ENCODE measurements around the gene NPEPL1. TPM values are rescaled to one million over a fixed set of nuclear protein-coding genes. Genes with fewer than 3 reads are reported as not detected.

The NPEPL1 gene
- total and polyA plus RNA-seq, 10 of the 15 experiments (the other 5 are each of a cell fraction or from before 2014, with no cell fraction given) = 0.08 to 21.3 (median 10.2) TPM

DNA sequence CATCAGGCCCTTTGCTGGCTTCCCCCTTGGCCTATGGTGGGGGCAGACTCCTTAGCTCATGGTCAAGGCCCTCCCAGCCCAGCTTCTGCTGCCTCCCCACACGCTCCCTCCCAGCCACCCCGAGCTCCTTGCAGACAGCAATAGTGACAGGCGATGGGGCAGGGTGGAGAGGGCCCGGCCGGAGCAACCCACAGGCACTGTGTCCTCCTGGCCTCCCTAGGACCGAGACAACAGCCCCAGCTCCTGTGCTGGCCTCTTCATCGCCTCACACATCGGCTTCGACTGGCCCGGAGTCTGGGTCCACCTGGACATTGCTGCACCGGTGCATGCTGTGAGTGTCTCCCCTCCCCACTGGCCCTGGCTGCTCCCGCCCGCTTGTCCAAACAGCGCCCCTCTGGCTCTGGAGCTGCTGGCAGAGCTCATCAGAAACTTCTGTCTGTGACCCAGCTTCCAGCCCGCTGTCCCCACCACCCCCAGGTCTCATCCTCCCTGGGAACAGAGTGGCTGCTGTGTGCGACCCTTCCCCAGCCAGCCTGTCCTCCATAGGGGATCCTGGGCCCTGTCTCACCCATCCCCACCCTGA, 21.8 kb downstream of the NPEPL1 start:
- no peak overlapping the region for H3K4me2 ChIP-seq (ENCODE audit: control insufficient read depth, insufficient read depth)
- no peaks in the 10 kb centered on the region for H3K27me3 ChIP-seq (replicated peaks in 1 of 2; ENCODE audit: control insufficient read depth in 2 of 2, insufficient read depth in 2 of 2, low read length in 1 of 2)
- no peaks in the 10 kb centered on the region for H3K79me2 ChIP-seq (ENCODE audit: control insufficient read depth, insufficient read depth, low read length)
- no peaks in the 10 kb centered on the region for H4K20me1 ChIP-seq (ENCODE audit: control insufficient read depth, insufficient read depth)
- H3K9me3 ChIP-seq (replicated peaks; ENCODE audit: control insufficient read depth, insufficient read depth, low read length) = no peaks in the 10 kb centered on the region
- intact Hi-C loops (cut with micrococcal nuclease; ENCODE audit: unreplicated experiment) = no loop called here
- no peaks in the 10 kb centered on the region for H3K36me3 ChIP-seq (ENCODE audit: control insufficient read depth in 2 of 2, insufficient read depth in 2 of 2, low read length in 1 of 2)
- no peak overlapping the region for H3K4me3 ChIP-seq
- WGBS (ENCODE audit: insufficient coverage, insufficient replicate concordance, low lambda C conversion rate, missing lambda C conversion rate) = 90% methylated on average over 15 of the region's 16 CpGs
- no peak overlapping the region for H2AFZ ChIP-seq (ENCODE audit: control insufficient read depth, low read depth, low read length)
- ChIA-PET SMC1A (ENCODE audit: uncharacterized antibody, unreplicated experiment) (no interaction called here), POLR2A (no interaction called here), CTCF (no interaction called here), RAD21 (ENCODE audit: unreplicated experiment) (no interaction called here)
- H3K27ac ChIP-seq (ENCODE audit: control insufficient read depth, insufficient read depth) = no peak overlapping the region
- no peaks in the 10 kb centered on the region for H3K4me1 ChIP-seq (ENCODE audit: control insufficient read depth, insufficient read depth, low read length)
- BruUV-seq (replicated peaks) = no TSS peak
- in situ Hi-C loops (cut with MboI) = no loop called here
- DNase-seq (ENCODE audit: low read depth, low spot score) = no peak
- no peak for FAIRE-seq
- ATAC-seq = no peak
- no peak overlapping the region for H3K9ac ChIP-seq (ENCODE audit: control insufficient read depth, insufficient read depth, low read length)
- TF ChIP-seq EP300 (IDR thresholded peaks at IDR 0.05; ENCODE audit: borderline replicate concordance in 1 of 2, control insufficient read depth in 1 of 2, low read depth in 2 of 2, low read length in 2 of 2) (no peak), ZNF274 (IDR thresholded peaks at IDR 0.05; ENCODE audit: insufficient read depth, insufficient read length) (no peak), IKZF1 (conservative IDR thresholded peaks at IDR 0.05) (no peak), CHD4 (IDR thresholded peaks at IDR 0.05) (no peak), KAT2A (conservative IDR thresholded peaks at IDR 0.05; ENCODE audit: control insufficient read depth, low read depth, low read length) (no peak), TARDBP (IDR thresholded peaks at IDR 0.05; ENCODE audit: borderline replicate concordance) (no peak), NR2C2 (IDR thresholded peaks at IDR 0.05; ENCODE audit: borderline replicate concordance, control insufficient read depth, insufficient read length, low read depth) (no peak), RBBP5 (conservative IDR thresholded peaks at IDR 0.05) (no peak), RAD21 (IDR thresholded peaks at IDR 0.05; ENCODE audit: insufficient read depth, low read depth, low read length) (no peak), CBX3 (IDR thresholded peaks at IDR 0.05; ENCODE audit: borderline replicate concordance, low read depth) (no peak), SRF (IDR thresholded peaks at IDR 0.05; ENCODE audit: low read depth in 2 of 2, low read length in 2 of 2) (no peak), SMC3 (IDR thresholded peaks at IDR 0.05; ENCODE audit: borderline replicate concordance, low read length) (no peak), SIN3A (IDR thresholded peaks at IDR 0.05; ENCODE audit: low read depth, low read length) (no peak), BCL11A (IDR thresholded peaks at IDR 0.05; ENCODE audit: low read depth, low read length) (no peak), CBX5 (IDR thresholded peaks at IDR 0.05; ENCODE audit: low read depth) (no peak), EZH2 (IDR thresholded peaks at IDR 0.05; ENCODE audit: borderline replicate concordance, control insufficient read depth, low read depth, low read length) (no peak)
- TF ChIP-seq, protein P1, sequence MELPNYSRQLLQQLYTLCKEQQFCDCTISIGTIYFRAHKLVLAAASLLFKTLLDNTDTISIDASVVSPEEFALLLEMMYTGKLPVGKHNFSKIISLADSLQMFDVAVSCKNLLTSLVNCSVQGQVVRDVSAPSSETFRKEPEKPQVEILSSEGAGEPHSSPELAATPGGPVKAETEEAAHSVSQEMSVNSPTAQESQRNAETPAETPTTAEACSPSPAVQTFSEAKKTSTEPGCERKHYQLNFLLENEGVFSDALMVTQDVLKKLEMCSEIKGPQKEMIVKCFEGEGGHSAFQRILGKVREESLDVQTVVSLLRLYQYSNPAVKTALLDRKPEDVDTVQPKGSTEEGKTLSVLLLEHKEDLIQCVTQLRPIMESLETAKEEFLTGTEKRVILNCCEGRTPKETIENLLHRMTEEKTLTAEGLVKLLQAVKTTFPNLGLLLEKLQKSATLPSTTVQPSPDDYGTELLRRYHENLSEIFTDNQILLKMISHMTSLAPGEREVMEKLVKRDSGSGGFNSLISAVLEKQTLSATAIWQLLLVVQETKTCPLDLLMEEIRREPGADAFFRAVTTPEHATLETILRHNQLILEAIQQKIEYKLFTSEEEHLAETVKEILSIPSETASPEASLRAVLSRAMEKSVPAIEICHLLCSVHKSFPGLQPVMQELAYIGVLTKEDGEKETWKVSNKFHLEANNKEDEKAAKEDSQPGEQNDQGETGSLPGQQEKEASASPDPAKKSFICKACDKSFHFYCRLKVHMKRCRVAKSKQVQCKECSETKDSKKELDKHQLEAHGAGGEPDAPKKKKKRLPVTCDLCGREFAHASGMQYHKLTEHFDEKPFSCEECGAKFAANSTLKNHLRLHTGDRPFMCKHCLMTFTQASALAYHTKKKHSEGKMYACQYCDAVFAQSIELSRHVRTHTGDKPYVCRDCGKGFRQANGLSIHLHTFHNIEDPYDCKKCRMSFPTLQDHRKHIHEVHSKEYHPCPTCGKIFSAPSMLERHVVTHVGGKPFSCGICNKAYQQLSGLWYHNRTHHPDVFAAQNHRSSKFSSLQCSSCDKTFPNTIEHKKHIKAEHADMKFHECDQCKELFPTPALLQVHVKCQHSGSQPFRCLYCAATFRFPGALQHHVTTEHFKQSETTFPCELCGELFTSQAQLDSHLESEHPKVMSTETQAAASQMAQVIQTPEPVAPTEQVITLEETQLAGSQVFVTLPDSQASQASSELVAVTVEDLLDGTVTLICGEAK (IDR thresholded peaks at IDR 0.05; ENCODE audit: borderline replicate concordance) = no peak
- TF ChIP-seq, protein P2, sequence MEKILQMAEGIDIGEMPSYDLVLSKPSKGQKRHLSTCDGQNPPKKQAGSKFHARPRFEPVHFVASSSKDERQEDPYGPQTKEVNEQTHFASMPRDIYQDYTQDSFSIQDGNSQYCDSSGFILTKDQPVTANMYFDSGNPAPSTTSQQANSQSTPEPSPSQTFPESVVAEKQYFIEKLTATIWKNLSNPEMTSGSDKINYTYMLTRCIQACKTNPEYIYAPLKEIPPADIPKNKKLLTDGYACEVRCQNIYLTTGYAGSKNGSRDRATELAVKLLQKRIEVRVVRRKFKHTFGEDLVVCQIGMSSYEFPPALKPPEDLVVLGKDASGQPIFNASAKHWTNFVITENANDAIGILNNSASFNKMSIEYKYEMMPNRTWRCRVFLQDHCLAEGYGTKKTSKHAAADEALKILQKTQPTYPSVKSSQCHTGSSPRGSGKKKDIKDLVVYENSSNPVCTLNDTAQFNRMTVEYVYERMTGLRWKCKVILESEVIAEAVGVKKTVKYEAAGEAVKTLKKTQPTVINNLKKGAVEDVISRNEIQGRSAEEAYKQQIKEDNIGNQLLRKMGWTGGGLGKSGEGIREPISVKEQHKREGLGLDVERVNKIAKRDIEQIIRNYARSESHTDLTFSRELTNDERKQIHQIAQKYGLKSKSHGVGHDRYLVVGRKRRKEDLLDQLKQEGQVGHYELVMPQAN (conservative IDR thresholded peaks at IDR 0.05) = no peak

All from GM12878 (cell line).